SK-N-SH (cell line): ENCODE measurements around the gene SPECC1L. TPM values are rescaled to one million over a fixed set of nuclear protein-coding genes. Genes with fewer than 3 reads are reported as not detected.

ENCODE experiments used
- CTCF ChIA-PET: fragments of 300-600, 350-600 bp; formaldehyde crosslinking; extraction: SDS; loops from one replicate; lab custom pipeline; 2021; lab: Yijun Ruan, JAX
- POLR2A ChIA-PET: fragments of 350-600 bp; sonication (Branson Sonifier 250); formaldehyde crosslinking; extraction: SDS; loops from one replicate; lab custom pipeline; 2020; ENCODE audit warnings: antibody characterized with exemption, inconsistent platforms; lab: Yijun Ruan, JAX
- DNase-seq: peaks from one replicate; pipeline ENCODE4 v3.0.0; 2012
- H2AFZ ChIP-seq: fragments of 200-600 bp; sonication (generic); 2 replicates; pipeline ENCODE4 v1.8.1; 2016; ENCODE audit warnings: antibody characterized with exemption, mild to moderate bottlenecking, low read depth
- H3F3A ChIP-seq: fragments of 200-600 bp; sonication (generic); replicated peaks from 2 replicates; pipeline ENCODE3; 2016; ENCODE audit warnings: antibody characterized with exemption, mild to moderate bottlenecking; ENCODE audit not compliant: insufficient read depth
- H3K27ac ChIP-seq, 2 experiments: fragments of 200-500 bp in 1 of 2; fragments of 200-600 bp in 1 of 2; sonication (Bioruptor generic) in 1 of 2; sonication (generic), shearing (Covaris generic) in 1 of 2; 2 replicates each; pipeline versions ENCODE4 v1.5.1 to v1.6.1; 2014 to 2016; ENCODE audit warnings: low read depth in 2 of 2, inconsistent platforms in 1 of 2, low read length in 1 of 2, mild to moderate bottlenecking in 1 of 2, mixed read lengths in 1 of 2
- H3K27me3 ChIP-seq: fragments of 200-600 bp; sonication (generic), shearing (Covaris generic); 2 replicates; pipeline ENCODE4 v1.6.1; 2016; ENCODE audit warnings: mixed run types; ENCODE audit not compliant: insufficient read depth
- H3K36me3 ChIP-seq, 2 experiments: fragments of 200-500 bp in 1 of 2; fragments of 200-600 bp in 1 of 2; sonication (Bioruptor generic) in 1 of 2; sonication (generic) in 1 of 2; replicated peaks in 1 of 2; 2 replicates each; pipeline versions ENCODE3 to v1.5.1; 2014 to 2016; ENCODE audit warnings: low read length in 1 of 2, mild to moderate bottlenecking in 1 of 2; ENCODE audit not compliant: insufficient read depth in 2 of 2, control insufficient read depth in 1 of 2
- H3K4me1 ChIP-seq, 2 experiments: fragments of 200-500 bp in 1 of 2; fragments of 200-600 bp in 1 of 2; sonication (Bioruptor generic) in 1 of 2; sonication (generic), shearing (Covaris generic) in 1 of 2; 2 replicates each; pipeline versions ENCODE4 v1.5.1 to v1.6.1; 2014 to 2016; ENCODE audit warnings: low read depth in 1 of 2, low read length in 1 of 2, mixed run types in 1 of 2; ENCODE audit not compliant: insufficient read depth in 2 of 2, control insufficient read depth in 1 of 2
- H3K4me2 ChIP-seq: fragments of 200-600 bp; sonication (generic), shearing (Covaris generic); 2 replicates; pipeline ENCODE4 v1.6.1; 2017; ENCODE audit warnings: mixed run types
- H3K4me3 ChIP-seq, 2 experiments: fragments of 200-500 bp in 1 of 2; fragments of 200-600 bp in 1 of 2; sonication (Bioruptor generic) in 1 of 2; sonication (generic), shearing (Covaris generic) in 1 of 2; 2 replicates each; pipeline versions ENCODE4 v1.5.1 to v1.8.1; 2014 to 2016; ENCODE audit warnings: low read depth in 2 of 2, inconsistent platforms in 1 of 2, low read length in 1 of 2, mild to moderate bottlenecking in 1 of 2, mixed read lengths in 1 of 2, moderate library complexity in 1 of 2
- H3K79me2 ChIP-seq: fragments of 200-600 bp; sonication (generic); 2 replicates; pipeline ENCODE4 v1.8.1; 2017; ENCODE audit warnings: mild to moderate bottlenecking; ENCODE audit not compliant: insufficient read depth
- H3K9ac ChIP-seq: fragments of 200-600 bp; sonication (generic); 2 replicates; pipeline ENCODE4 v1.6.1; 2017; ENCODE audit warnings: mixed run types
- H3K9me2 ChIP-seq: fragments of 200-600 bp; sonication (generic); 2 replicates; pipeline ENCODE4 v1.6.1; 2017; ENCODE audit warnings: mixed run types
- H3K9me3 ChIP-seq: fragments of 200-600 bp; sonication (generic); 2 replicates; pipeline ENCODE4 v1.6.1; 2017; ENCODE audit warnings: mixed run types, mild to moderate bottlenecking, moderate library complexity
- H4K20me1 ChIP-seq: fragments of 200-600 bp; sonication (generic); 2 replicates; pipeline ENCODE4 v1.6.1; 2017; ENCODE audit warnings: mild to moderate bottlenecking, mixed run types; ENCODE audit not compliant: insufficient read depth
- CHD2 ChIP-seq: fragments of 150-350 bp; IDR thresholded peaks from 2 replicates; pipeline ENCODE4 v1.6.1; 2018; ENCODE audit warnings: low read length; ENCODE audit not compliant: partially characterized antibody
- EZH2phosphoT487 ChIP-seq: fragments of 200-600 bp; sonication (generic); IDR thresholded peaks from 2 replicates; pipeline ENCODE4 v1.6.1; 2017; ENCODE audit warnings: low read depth, mixed run types, mild to moderate bottlenecking, antibody characterized with exemption, moderate library complexity, borderline replicate concordance
- FOXM1 ChIP-seq: IDR thresholded peaks from 2 replicates; pipeline ENCODE4 v1.4.0; 2012; ENCODE audit warnings: low read depth, mild to moderate bottlenecking
- GATA2 ChIP-seq: sonication (generic); formaldehyde crosslinking; IDR thresholded peaks from 2 replicates; pipeline ENCODE4 v1.5.0; 2020; ENCODE audit warnings: mild to moderate bottlenecking, missing genetic modification reagents
- JUND ChIP-seq: IDR thresholded peaks from 2 replicates; pipeline ENCODE4 v1.4.0; 2012
- NRF1 ChIP-seq: IDR thresholded peaks from 2 replicates; pipeline ENCODE4 v1.6.1; 2012; ENCODE audit warnings: low read depth, mild to moderate bottlenecking, low read length
- RFX5 ChIP-seq: IDR thresholded peaks from 2 replicates; pipeline ENCODE4 v1.6.1; 2012; ENCODE audit warnings: mild to moderate bottlenecking, improper control_type of control experiment, low read length
- SIN3A ChIP-seq: IDR thresholded peaks from 2 replicates; pipeline ENCODE4 v1.6.1; 2012; ENCODE audit warnings: low read depth, mild to moderate bottlenecking, low read length, moderate library complexity, borderline replicate concordance
- SMC3 ChIP-seq: IDR thresholded peaks from 2 replicates; pipeline ENCODE4 v1.6.1; 2012; ENCODE audit warnings: low read depth, low read length, improper control_type of control experiment
- TEAD4 ChIP-seq: IDR thresholded peaks from 2 replicates; pipeline ENCODE4 v1.4.0; 2012; ENCODE audit warnings: mild to moderate bottlenecking, borderline replicate concordance; ENCODE audit not compliant: insufficient read depth
- USF2 ChIP-seq: fragments of 150-350 bp; IDR thresholded peaks from 2 replicates; pipeline ENCODE4 v1.6.1; 2017; ENCODE audit warnings: antibody characterized with exemption, low read length, low read depth, borderline replicate concordance
- YY1 ChIP-seq: IDR thresholded peaks from 2 replicates; pipeline ENCODE4 v1.4.0; 2012; ENCODE audit warnings: low read depth, mild to moderate bottlenecking
- WGBS: methylation state at CpG from one replicate; pipeline ENCODE4 v1.1.6; 2017; ENCODE audit warnings: low lambda C conversion rate; 5-methylcytosine and 5-hydroxymethylcytosine counted together
- polyA plus RNA-seq, 3 experiments: library from polyadenylated mRNA; depleted of rRNA; stranded (reverse); fragments of >200 nt; gene quantifications; 2 replicates each; pipeline ENCODE4 v1.2.3, GENCODE V29; 2012
- TF ChIP-seq, protein P1 (sequence below): IDR thresholded peaks from 2 replicates; pipeline ENCODE4; 2012

Gene SPECC1L
- polyA plus RNA-seq, 1 of the 3 experiments (the other 2 are of a cell fraction): 22.9 TPM

GRCh38 chr22:24383061-24383460, 112.4 kb downstream of the SPECC1L start:
- Histone ChIP-seq H3K9me3 (no peaks in the 10 kb centered on the region), H3K4me3 (no peak overlapping the region), H3K4me2 (no peak overlapping the region), H3K27ac (peak overlapping the region in 1 of 2 experiments; percentile 17; a peak in 1 of 4 replicates), H3K9me2 (no peaks in the 10 kb centered on the region), H3K79me2 (peaks cover 15% of the 10 kb centered on the region; the same call in 1 of the 2 replicates), H3K9ac (no peak overlapping the region), H2AFZ (no peak overlapping the region), H3F3A (peaks cover 26% of the 10 kb centered on the region), H3K4me1 (peaks cover 10 to 24% of the 10 kb centered on the region in 2 experiments), H3K36me3 (peaks cover 2 to 45% of the 10 kb centered on the region in 2 experiments), H3K27me3 (no peaks in the 10 kb centered on the region), H4K20me1 (no peaks in the 10 kb centered on the region)
- no peak for TF ChIP-seq CHD2
- no peak for TF ChIP-seq SIN3A
- no peak for TF ChIP-seq YY1
- no peak for TF ChIP-seq SMC3
- TF ChIP-seq TEAD4: no peak
- TF ChIP-seq NRF1: no peak
- TF ChIP-seq FOXM1: no peak
- TF ChIP-seq, protein P1, sequence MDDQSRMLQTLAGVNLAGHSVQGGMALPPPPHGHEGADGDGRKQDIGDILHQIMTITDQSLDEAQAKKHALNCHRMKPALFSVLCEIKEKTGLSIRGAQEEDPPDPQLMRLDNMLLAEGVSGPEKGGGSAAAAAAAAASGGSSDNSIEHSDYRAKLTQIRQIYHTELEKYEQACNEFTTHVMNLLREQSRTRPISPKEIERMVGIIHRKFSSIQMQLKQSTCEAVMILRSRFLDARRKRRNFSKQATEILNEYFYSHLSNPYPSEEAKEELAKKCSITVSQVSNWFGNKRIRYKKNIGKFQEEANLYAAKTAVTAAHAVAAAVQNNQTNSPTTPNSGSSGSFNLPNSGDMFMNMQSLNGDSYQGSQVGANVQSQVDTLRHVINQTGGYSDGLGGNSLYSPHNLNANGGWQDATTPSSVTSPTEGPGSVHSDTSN: no peak
- no peak for TF ChIP-seq EZH2phosphoT487
- TF ChIP-seq JUND: no peak
- no peak for TF ChIP-seq GATA2 (CRISPR knock-in tag)
- no peak for TF ChIP-seq RFX5
- ChIA-PET CTCF (interaction anchor here (1.1 to 1.2 kb wide), 2 partner anchors 9 to 19 kb away, joined by 3 to 7 read pairs; no protein-coding TSS in a partner anchor), POLR2A (no interaction called here)
- WGBS: 100% methylated on average over 2 of the region's 2 CpGs
- no peak for DNase-seq

GRCh38 chr22:24384131-24384530, 113.5 kb downstream of the SPECC1L start:
- Histone ChIP-seq H3K9ac (no peak overlapping the region), H3K4me2 (no peak overlapping the region), H3K27me3 (no peaks in the 10 kb centered on the region), H3K36me3 (peaks cover 2 to 40% of the 10 kb centered on the region in 2 experiments), H4K20me1 (no peaks in the 10 kb centered on the region), H3F3A (peaks cover 22% of the 10 kb centered on the region), H3K4me1 (peaks cover 10 to 22% of the 10 kb centered on the region in 2 experiments), H3K4me3 (no peak overlapping the region), H3K79me2 (peaks cover 25% of the 10 kb centered on the region; the same call in 1 of the 2 replicates), H3K9me2 (no peaks in the 10 kb centered on the region), H3K9me3 (no peaks in the 10 kb centered on the region), H2AFZ (no peak overlapping the region), H3K27ac (peak overlapping the region in 1 of 2 experiments; percentile 3; a peak in 2 of 4 replicates)
- CTCF ChIA-PET: no interaction called here
- TF ChIP-seq USF2: no peak
- no peak for TF ChIP-seq FOXM1
- TF ChIP-seq, protein P1: no peak
- no peak for TF ChIP-seq TEAD4
- 97% methylated on average over 1 of the region's 1 CpG for WGBS
- no peak for DNase-seq
- POLR2A ChIA-PET: no interaction called here
